ENCODE data around the gene NUDCD3.

Gene NUDCD3

GRCh38 chr7:44333911-44334733 is 156.3 kb downstream of the NUDCD3 start:
- Histone ChIP-seq H3K36me3 (ENCODE audit: control insufficient read depth in 5 of 5, insufficient read depth in 5 of 5, low read length in 5 of 5) (no peaks in the 10 kb centered on the region), H3K4me1 (ENCODE audit: control insufficient read depth in 5 of 5, insufficient read depth in 5 of 5, low read length in 5 of 5) (peaks cover 0 to 6% (median 4%) of the 10 kb centered on the region in 5 donors), H3K27me3 (ENCODE audit: control insufficient read depth in 5 of 5, insufficient read depth in 4 of 5, low read length in 5 of 5) (peaks cover 0 to 8% (median 0%) of the 10 kb centered on the region in 5 donors), H3K4me3 (ENCODE audit: low read depth in 1 of 5, low read length in 5 of 5) (no peak overlapping the region), H3K27ac (ENCODE audit: low read depth, low read length) (no peak overlapping the region), H3K9ac (ENCODE audit: low read length in 5 of 5) (no peak overlapping the region), H3K9me3 (ENCODE audit: control insufficient read depth in 5 of 5, low read length in 5 of 5) (peaks cover 0 to 18% (median 8%) of the 10 kb centered on the region in 5 donors)

- H3K36me3 ChIP-seq (ENCODE audit: control insufficient read depth in 5 of 5, insufficient read depth in 5 of 5, low read length in 5 of 5) = no peaks in the 10 kb centered on the region
- H3K9ac ChIP-seq (ENCODE audit: low read length in 5 of 5) = no peak overlapping the region
- H3K27ac ChIP-seq (ENCODE audit: low read depth, low read length) = no peak overlapping the region
- H3K4me3 ChIP-seq (ENCODE audit: low read depth in 1 of 5, low read length in 5 of 5) = no peak overlapping the region
- peaks cover under 1 to 6% (median 4%) of the 10 kb centered on the region in 5 donors for H3K4me1 ChIP-seq (ENCODE audit: control insufficient read depth in 5 of 5, insufficient read depth in 5 of 5, low read length in 5 of 5)
- H3K9me3 ChIP-seq (ENCODE audit: control insufficient read depth in 5 of 5, low read length in 5 of 5) = peaks cover 0 to 8% (median 5%) of the 10 kb centered on the region in 5 donors
- peaks cover 3 to 14% (median 10%) of the 10 kb centered on the region in 5 donors for H3K27me3 ChIP-seq (ENCODE audit: control insufficient read depth in 5 of 5, insufficient read depth in 4 of 5, low read length in 5 of 5)
These were observed 158.8 kb downstream of the NUDCD3 start for GRCh38 chr7:44331682-44332081.

- Histone ChIP-seq H3K4me3 (ENCODE audit: low read depth in 1 of 5, low read length in 5 of 5) (no peak overlapping the region), H3K27ac (ENCODE audit: low read depth, low read length) (no peak overlapping the region), H3K36me3 (ENCODE audit: control insufficient read depth in 5 of 5, insufficient read depth in 5 of 5, low read length in 5 of 5) (no peaks in the 10 kb centered on the region), H3K9me3 (ENCODE audit: control insufficient read depth in 5 of 5, low read length in 5 of 5) (peaks cover 0 to 1% (median 0%) of the 10 kb centered on the region in 5 donors), H3K9ac (ENCODE audit: low read length in 5 of 5) (no peak overlapping the region), H3K4me1 (ENCODE audit: control insufficient read depth in 5 of 5, insufficient read depth in 5 of 5, low read length in 5 of 5) (peaks cover 1 to 8% (median 5%) of the 10 kb centered on the region in 5 donors), H3K27me3 (ENCODE audit: control insufficient read depth in 5 of 5, insufficient read depth in 4 of 5, low read length in 5 of 5) (peaks cover 13 to 23% (median 18%) of the 10 kb centered on the region in 5 donors)
These were observed 160.1 kb downstream of the NUDCD3 start for GRCh38 chr7:44330331-44330730.

- no peak overlapping the region for H3K4me3 ChIP-seq (ENCODE audit: low read depth in 1 of 5, low read length in 5 of 5)
- H3K9me3 ChIP-seq (ENCODE audit: control insufficient read depth in 5 of 5, low read length in 5 of 5) = no peaks in the 10 kb centered on the region
- no peak overlapping the region for H3K9ac ChIP-seq (ENCODE audit: low read length in 5 of 5)
- no peak overlapping the region for H3K27ac ChIP-seq (ENCODE audit: low read depth, low read length)
- H3K27me3 ChIP-seq (ENCODE audit: control insufficient read depth in 5 of 5, insufficient read depth in 4 of 5, low read length in 5 of 5) = peaks cover 13 to 23% (median 18%) of the 10 kb centered on the region in 5 donors
- peaks cover 1 to 8% (median 5%) of the 10 kb centered on the region in 5 donors for H3K4me1 ChIP-seq (ENCODE audit: control insufficient read depth in 5 of 5, insufficient read depth in 5 of 5, low read length in 5 of 5)
- no peaks in the 10 kb centered on the region for H3K36me3 ChIP-seq (ENCODE audit: control insufficient read depth in 5 of 5, insufficient read depth in 5 of 5, low read length in 5 of 5)
These were observed 160.6 kb downstream of the NUDCD3 start for GRCh38 chr7:44329888-44330287.

Measured in subcutaneous abdominal adipose tissue (tissue), 5 donors.